HG02981 (cell line): ENCODE results near the gene FTO.

Source experiments
- ATAC-seq: cut with Tn5 transposase; IDR thresholded peaks from one replicate; pipeline ENCODE4 v1.9.1; 2021; ENCODE audit warnings: mild to moderate bottlenecking, moderate library complexity; ENCODE audit not compliant: unreplicated experiment

Gene FTO

DNA sequence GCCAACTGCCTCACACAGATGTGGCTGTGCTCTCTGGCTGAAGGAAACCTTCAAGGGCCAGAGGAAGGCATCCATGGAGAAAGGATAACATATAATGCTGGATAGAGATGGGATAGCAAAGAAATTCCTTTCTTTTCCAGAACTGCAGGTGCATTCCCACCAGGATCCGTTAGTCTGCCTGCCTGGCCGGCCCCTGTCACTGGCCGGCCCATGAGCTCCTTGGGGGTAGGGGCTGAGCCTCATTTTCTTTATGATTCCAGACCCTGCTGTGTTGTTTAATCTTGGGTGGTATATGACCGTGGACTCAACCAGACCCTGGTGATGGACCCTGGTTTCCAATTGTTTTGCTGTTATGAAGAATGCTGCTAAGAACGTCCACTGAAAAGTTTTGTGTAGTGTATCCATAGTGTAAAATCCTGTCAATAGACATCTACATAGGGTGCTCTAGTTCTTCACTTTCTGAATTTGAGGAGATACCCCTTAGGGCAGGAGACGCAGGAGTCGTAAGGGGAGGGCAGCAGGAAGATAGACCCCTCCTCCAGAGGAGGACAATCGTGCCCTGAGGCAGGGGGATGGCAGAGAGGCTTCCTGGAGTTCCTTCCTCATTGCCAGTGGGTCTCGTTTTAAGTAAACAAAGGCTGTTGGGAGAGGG, 489.2 kb downstream of the FTO start:
- no peak for ATAC-seq

- ATAC-seq, result peak; percentile 84
Measured at GRCh38 chr16:54193665-54194333, 489.8 kb downstream of the FTO start.

DNA sequence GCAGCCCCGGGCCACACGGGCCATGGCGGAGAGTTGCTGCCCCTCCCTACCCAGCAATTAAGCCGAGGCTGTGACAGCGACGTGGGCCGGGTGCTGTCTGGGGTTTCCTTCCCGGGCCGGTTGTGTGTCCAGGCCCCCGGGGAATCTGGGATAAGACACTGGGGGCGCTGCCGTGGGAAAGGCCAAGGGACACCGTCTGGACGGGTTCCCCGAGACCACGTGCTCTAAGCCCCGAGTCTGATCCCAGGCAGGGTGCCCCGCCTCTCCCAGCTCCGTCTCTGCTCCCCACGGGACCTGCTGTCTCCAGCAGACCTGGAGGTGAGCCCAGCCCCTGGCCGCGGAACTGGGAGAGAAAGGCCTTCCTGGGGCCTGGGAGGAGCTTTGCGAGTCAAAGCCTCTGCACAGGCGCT, 490.4 kb downstream of the FTO start:
- no peak for ATAC-seq

- no peak for ATAC-seq
Measured at GRCh38 chr16:54197758-54198157, 493.8 kb downstream of the FTO start.

GRCh38 chr16:54199487-54200160, 495.7 kb downstream of the FTO start:
- ATAC-seq, result no peak

DNA sequence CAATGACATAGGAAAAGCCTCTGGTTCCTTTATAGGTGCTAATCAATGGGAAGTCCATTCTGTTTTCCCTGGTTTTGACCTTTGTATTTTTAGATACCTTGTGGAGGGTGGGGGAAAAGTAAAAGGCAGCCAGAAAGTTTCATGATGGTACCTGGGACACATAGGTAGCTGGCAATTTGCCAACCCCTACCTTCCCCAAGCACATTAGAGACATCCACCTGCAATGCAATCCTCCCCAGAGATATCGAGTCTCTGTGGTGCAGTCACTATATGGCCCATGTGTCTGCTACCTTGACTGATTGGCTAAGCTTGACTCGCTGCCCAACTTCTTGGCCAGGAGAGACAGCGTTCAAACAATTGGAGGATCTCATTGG, 496.2 kb downstream of the FTO start:
- no peak for ATAC-seq

DNA sequence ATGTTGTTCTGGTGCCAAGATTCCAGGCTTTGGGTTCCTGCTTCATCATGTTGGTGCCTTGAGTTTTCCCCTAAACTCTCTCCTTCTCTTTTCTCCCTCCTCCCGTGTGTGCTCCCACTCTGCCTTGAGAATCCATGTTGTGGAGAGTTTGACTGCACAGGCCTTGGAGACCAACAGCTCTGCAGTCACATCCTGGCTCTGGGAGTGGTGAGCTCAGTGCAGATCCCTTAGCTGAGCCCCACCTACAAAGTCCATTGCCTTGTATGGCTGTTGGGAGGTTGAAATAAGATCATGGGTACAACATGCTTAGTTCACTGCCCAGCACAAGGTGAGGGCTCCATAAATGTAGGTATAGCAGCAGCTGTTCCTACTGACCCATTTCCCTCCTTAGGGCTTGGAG, 496.8 kb downstream of the FTO start:
- no peak for ATAC-seq

DNA sequence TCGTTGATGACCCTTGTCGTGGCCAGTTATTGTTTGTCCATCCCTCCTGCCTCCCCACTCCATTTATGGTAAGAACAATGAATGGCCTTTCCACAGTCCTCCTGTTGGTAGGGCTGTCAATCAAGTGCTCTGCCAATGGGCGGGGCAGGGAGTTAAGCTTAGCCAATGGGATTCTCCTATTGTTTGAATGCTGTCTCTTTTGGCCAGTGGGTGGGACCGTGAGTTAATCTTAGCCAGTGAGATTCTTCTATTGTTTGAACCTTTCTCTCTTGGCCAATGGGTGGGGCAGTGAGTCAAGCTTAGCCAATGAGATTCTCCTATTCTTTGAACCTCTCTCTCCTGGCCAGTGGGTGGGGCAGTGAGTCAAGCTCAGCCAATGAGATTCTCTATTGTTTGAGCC, 497.2 kb downstream of the FTO start:
- no peak for ATAC-seq
